Brain pericyte (primary cell): ENCODE data around the gene ZNF318.
"Not testable (repeated sequence)": the region's sequence is repeated elsewhere in the genome, so short reads cannot be mapped to it uniquely, and the experiment has no call there.

Experiments used
- DNase-seq: peaks from one replicate; pipeline ENCODE4 v3.0.0-alpha.2; 2012; ENCODE audit warnings: low read depth, low spot score

ZNF318 gene

GRCh38 chr6:43339168-43339567 is 30.3 kb downstream of the ZNF318 start:
- DNase-seq, result no peak

DNA sequence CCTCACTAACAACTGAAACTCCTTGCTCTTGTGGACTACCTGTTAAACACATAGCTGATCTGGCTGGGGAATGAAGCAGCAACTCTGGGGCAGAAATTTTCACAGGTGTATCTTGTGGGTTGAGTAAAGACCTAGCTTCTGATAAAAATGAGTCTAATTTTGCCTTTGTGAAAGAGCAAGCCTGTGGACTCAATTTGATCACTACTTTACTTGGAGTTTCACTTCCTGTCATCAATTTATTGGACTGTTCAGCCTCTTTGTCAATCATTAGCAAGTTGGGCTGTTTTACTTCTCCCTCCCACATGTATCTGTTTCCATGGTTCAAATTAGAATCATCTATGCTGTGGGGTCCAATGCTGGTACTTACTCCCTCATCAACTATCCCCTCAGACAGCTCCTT is 31.2 kb downstream of the ZNF318 start:
- DNase-seq, result no peak

DNA sequence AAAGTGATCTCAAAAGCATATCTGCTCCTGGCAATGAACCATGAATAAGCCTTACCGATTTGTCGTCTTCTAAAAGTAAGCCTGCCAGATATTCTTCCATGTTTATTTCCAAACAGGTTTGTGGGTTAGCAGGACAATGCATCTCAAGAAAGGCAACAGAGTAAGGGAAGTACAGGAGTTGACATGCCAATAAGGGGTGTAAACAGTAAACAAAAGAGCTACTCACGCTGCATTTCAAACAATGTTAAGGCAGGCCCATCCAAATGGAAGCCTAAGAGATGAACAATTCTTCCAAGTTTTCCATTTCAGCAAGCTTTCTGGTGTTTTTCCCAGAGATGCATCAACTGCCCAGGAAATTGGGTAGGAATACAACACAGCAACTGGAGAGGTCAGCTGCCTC is 33.1 kb downstream of the ZNF318 start:
- DNase-seq, result no peak

DNA sequence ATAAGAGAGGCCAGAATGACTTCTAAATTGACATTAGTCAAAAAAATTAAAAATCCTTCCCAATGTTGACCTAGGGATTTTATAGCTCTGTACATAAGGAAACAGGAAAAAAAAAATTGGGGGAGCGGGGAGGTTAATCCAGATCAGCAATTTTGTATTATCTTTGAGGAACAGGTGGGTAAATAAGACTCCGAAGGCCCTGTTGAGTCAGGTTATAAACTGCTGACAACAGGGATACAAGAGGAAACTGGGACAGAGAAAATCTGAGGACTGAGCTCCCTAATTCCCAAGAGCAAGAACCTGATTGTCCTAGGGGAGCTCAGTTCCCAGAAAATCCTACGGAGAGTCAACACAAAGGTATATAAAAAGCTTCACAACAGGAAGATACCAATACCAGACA is 34.0 kb downstream of the ZNF318 start:
- no peak for DNase-seq

GRCh38 chr6:43334466-43335095 is 34.9 kb downstream of the ZNF318 start:
- no peak for DNase-seq

DNA sequence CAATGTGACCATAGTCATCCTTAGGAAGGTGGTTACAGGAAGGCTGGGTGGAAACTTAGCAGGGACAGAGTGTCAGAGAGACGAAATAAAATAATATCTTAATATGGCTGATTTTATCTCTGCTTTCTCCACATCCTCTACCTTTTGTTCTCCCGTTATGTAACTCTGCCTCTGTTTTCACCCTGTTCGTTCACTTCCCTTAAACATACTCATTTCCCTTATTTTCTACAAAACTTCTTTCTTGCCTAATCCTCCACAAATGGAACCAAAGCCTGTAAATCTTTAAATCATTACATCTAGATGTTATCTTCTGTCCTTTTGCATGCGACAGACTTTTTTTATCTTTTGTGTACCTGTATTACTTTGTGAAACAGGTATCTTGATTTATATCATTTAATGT is 37.6 kb downstream of the ZNF318 start:
- DNase-seq, result no peak

DNA sequence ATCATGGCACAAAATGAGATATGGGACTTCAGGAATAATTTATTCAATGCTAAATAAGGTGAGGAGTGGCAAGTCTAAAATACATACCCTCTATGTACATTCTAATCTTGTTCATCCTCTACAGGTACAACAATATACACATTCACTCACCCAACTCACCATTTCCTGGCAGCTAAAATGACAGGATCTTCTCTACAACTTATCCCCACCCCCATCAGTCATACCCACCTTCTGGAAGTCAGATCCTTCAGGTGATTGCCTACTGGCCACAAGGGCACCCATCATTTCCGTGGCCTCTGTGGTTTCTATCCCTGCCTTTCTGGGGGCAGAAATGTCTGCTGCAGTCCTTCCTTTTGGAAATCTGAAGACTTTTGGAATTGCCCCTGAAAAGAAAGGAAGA is 38.0 kb downstream of the ZNF318 start:
- no peak for DNase-seq

GRCh38 chr6:43328528-43328927 is 40.9 kb downstream of the ZNF318 start:
- DNase-seq, result no peak

DNA sequence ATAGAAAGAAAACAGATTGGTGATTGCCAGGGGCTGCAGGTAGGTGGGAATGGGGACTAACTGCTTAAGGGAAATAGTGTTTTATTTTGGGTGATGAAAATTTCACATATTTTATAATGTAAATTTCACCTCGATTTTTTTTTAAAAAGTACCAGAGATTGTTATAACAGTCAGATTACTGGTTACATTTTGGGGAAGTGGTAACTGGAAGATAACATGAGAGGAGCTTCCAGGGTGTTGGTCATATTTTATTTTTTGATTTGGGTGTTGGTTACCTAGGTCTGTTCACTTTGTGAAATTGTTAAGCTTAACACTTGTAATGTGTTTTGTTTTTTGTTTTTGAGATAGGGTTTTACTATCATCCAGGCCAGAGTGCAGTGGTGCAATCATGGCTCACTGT is 43.6 kb downstream of the ZNF318 start:
- DNase-seq, result no peak

- no peak for DNase-seq
These were observed 51.4 kb downstream of the ZNF318 start for GRCh38 chr6:43318011-43318410.

DNA sequence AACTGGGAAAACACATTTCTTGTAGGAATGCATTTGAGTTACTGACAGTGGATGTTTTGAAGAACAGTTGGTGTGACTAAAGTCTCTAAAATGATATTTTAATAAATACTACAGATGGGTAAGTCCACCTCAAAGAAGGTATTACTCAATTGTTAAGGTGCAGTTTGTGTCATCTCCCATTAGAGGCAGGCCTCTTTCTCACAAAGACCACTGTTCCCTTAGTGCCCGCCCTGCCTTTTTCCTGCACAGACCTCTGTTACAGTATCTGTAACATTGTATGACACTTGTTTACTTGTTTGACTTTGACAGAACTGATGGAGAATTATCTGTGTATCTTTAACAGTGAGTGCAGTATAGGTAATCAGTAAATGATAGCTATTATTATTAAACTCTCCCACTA is 55.6 kb downstream of the ZNF318 start:
- DNase-seq, result no peak

DNA sequence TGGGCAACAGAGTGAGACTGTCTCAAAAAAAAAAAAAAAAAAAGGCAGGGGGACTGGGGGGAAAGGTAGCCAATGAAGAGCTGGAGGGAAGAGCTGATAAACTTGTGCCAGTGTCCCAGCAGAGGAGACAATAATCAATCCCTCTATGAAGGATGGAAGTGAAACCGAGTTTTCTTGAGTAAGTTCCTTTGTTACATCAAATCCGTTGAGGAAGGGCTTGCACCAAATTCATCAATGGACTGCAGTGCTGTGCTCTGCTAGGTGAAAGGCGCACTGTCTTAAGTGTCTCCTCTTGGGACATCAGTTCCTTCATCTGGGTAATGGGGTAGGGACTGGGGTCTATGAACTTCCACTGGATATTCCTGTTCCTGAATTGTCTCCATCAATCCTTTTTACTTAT is 57.8 kb downstream of the ZNF318 start:
- DNase-seq, result no peak

GRCh38 chr6:43310624-43311023 is 58.8 kb downstream of the ZNF318 start:
- DNase-seq, result no peak

DNA sequence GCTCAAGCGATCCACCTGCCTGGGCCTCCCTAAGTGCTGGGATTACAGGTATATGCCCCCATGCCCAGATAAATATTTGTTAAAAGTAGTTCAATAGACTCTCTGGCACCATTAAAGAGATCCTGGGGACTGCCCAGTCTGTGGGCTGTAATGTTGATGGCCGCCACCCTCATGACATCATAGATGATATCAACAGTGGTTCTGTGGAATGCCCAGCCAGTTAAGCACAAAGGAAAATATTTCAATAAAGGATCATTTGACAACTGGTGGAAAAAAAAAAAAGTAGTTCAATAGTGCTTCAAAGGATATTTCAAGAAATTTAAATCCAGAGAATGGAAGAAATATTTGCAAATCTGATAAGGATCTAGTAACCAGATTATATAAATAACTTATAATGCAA is 59.3 kb downstream of the ZNF318 start:
- no peak for DNase-seq

- no peak for DNase-seq
These were observed 60.4 kb downstream of the ZNF318 start for GRCh38 chr6:43308990-43309477.

DNA sequence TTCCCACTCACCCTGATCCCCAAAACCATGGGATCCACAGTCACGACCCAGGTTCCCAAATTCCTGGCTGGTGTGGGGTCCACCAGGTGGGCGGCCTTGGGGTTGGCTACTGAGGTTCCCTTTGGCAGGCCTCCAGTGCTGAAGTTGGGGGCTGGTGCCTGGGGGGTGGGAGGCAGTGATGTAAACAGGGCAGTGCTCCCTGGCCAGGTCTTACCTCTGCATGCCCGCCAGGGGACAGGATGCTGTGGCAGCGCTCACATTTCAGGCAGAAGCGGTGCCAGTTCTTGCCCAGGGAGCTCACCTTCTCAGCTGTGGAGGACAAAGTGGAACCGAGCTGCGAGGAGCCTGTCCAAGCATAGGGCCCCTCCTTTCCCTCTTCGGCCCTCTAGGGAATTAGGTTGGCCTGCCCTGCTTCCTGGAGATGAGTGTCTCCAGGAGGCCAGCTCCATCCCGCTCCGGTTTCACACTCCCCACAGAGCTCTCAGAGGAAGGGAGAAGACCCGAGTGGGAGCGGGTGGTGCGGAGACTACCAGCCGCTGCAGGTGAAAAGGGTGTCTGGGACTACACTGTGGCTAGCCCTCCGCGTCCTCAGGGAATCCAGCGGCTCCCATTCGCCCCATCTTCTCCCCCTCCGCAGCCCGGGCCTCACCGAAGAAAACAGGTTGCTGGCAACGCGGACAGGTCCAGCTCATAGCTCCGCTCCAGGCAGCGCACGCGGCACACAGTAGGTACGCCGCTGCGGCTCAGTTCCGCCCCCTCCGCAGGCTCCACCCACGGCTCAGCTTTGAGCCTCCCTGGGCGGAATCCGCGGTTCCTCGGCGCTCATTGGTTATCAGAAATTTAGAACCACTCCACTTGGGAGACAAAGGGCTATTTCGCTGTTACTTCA is 61.1 kb downstream of the ZNF318 start, which contains the start of gene CRIP3:
Gene CRIP3 (minus strand): TSS at position 726 of the 889 bp plus-strand sequence. CDS start 34 bp downstream, at position 692.
- DNase-seq, result no peak

DNA sequence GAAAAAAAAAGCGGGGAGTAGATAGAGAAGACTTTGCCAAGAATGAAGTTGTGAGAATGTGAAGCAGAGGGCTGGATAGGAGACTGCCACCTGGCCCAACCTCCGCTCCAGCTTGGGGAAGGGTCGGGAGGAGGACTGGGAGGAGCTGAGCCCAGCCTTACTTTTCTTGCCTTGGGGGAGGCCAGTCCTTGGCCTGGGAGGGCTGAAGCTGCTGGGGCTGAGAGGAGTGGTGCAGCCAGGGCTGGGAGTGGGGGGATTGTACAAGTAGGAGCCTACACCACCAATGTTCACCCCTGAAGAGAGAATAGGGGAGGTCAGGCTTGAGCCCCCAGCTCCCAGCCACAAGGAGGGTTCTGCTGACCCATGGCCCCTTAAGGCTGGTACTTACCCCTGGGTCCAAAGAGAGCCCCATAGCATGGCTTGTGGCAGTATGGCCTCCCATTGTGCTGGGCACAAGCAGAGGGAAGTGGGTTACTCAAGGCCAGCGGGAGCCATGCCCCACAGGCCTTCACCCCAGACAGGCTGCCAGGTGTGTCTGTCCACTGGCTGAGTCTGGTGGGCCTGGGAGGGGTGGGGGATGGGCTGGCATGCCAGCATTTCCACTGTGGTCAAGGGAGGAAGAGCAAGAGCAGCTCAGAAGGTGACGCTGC is 61.9 kb downstream of the ZNF318 start:
- DNase-seq, result no peak

DNA sequence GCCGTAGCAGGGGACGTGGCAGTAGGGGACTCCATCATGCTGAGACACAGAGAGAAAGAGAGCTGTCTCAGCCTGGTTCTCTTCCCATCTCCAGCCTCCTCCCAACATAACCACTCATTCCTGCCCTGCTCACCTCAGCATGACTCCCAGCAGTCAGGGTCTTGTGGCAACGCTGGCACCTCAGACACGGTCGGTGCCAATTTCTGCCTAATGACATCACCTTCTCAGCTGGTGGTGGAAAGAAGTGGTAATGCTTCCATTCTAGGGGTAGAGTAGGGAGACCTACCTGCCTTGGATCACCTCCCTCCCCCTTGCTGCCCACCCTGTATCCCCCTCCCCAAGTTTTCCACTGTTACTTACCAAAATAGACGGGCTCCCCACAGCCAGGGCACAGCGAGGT is 63.4 kb downstream of the ZNF318 start:
- no peak for DNase-seq

DNA sequence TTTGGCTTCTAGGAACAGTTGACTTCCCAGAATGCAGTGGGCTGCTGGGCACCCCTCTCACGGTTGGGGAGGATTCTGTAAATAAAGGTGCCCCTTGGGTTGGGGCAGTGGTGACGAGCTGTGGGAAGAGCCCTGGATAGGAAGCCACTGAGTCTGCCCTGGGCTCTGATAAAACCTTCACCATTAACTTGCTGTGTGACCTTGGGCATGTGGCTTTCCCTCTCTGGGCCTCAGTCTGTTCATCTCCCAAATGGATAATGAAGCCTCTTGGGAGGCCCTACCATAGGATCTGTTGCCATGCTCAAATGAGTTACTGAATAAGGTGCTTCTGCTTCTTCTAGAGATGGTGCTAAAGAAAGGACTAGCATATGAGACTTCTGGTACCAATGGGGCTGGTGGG is 64.6 kb downstream of the ZNF318 start:
- DNase-seq, result no peak

DNA sequence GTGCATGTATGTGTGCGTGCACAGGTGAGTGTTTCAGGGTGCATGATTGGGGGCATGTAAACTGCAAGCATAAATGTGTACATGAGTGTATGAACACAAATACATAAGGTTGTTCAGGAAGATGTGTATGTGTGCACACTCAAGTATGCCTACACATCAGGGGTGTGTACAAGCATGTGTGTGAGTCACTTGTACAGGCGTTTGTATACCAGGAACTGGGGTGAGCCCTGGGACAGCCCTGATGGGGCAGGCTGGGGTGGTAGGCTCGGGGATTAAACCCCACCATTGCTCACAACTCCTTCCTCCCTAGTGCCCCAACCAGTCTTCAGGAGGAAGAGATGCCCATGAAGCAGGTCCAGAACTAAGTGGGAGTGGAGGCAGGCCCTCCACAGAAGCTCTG is 65.1 kb downstream of the ZNF318 start:
- no peak for DNase-seq

DNA sequence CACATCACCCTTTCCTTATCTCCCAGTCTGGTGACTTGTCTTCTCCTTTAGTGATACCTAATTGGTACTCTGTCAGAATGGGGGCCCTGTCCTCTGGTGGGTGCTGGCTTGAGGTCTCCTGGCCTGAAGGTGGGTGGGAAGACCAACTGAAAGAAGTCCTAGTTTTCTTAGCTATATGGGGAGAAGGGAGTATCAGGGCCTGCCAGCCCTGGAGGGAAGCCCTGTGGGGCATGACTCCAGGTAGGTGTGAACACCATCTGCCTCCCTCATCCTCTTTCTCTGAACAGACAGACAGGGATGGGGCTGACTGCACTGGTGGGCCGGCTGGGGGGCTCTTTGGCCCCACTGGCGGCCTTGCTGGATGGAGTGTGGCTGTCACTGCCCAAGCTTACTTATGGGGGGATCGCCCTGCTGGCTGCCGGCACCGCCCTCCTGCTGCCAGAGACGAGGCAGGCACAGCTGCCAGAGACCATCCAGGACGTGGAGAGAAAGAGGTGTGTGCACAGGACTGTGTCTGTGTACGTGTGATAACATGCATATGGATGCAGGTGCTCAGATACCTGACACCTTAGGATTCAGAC is 65.6 kb downstream of the ZNF318 start:
- no peak for DNase-seq

DNA sequence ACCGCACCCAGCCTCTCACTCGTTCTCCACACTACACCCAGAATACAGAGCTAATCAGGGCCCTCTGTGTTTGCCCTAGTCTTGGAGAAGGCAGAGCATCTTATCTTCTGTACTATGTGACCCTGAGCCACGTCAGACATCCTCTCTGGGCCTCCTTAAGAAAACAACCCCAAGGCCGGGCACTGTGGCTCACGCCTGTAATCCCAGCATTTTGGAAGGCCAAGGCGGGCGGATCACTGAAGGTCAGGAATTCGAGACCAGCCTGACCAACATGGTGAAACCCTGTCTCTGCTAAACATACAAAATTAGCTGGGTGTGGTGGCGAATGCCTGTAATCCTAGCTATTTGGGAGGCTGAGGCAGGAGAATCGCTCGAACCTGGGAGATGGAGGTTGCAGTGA is 66.4 kb downstream of the ZNF318 start:
- not testable (repeated sequence) for DNase-seq
